WTC11 (cell line): Measurements from ENCODE around the gene CHRNA4. TPM values are rescaled to one million over a fixed set of nuclear protein-coding genes. Genes with fewer than 3 reads are reported as not detected.

Source experiments
- ATAC-seq: fragments of 200-7000 bp; cut with Tn5 transposase; 2 replicates; pipeline ENCODE4 v1.10.0; 2021; ENCODE audit warnings: mild to moderate bottlenecking, moderate library complexity
- CTCF ChIA-PET: fragments of 300-600 bp; sonication (Branson Sonifier 250); formaldehyde crosslinking; loops from one replicate; lab custom pipeline; 2021; ENCODE audit warnings: antibody characterized with exemption; lab: Charles Lee
- POLR2A ChIA-PET: fragments of 350-600 bp; sonication (Branson Sonifier 250); formaldehyde crosslinking; loops from one replicate; lab custom pipeline; 2021; ENCODE audit warnings: antibody characterized with exemption; lab: Charles Lee
- DNase-seq: peaks from one replicate; pipeline ENCODE4 v3.0.0; 2021; ENCODE audit warnings: low spot score
- H3K27ac Mint-ChIP-seq: 2 replicates; pipeline ENCODE4 v1.8.0; 2021; ENCODE audit warnings: mixed read lengths
- H3K27me3 Mint-ChIP-seq: 2 replicates; pipeline ENCODE4 v1.8.0; 2021; ENCODE audit warnings: low read depth, mild to moderate bottlenecking, moderate library complexity, mixed read lengths
- H3K36me3 Mint-ChIP-seq: 2 replicates; pipeline ENCODE4 v1.8.0; 2021; ENCODE audit warnings: mixed read lengths
- H3K4me1 Mint-ChIP-seq: 2 replicates; pipeline ENCODE4 v1.8.0; 2022; ENCODE audit warnings: mixed read lengths
- H3K4me3 Mint-ChIP-seq: 2 replicates; pipeline ENCODE4 v1.8.0; 2021; ENCODE audit warnings: mild to moderate bottlenecking, moderate library complexity, mixed read lengths
- H3K9me3 Mint-ChIP-seq: 2 replicates; pipeline ENCODE4 v1.8.0; 2021; ENCODE audit warnings: mixed read lengths
- ATF2 ChIP-seq: sonication (generic); formaldehyde crosslinking; IDR thresholded peaks from 2 replicates; pipeline ENCODE4 v1.8.1; 2022; ENCODE audit warnings: low read depth, missing genetic modification reagents, borderline replicate concordance
- CBFB ChIP-seq: sonication (generic); formaldehyde crosslinking; IDR thresholded peaks from 2 replicates; pipeline ENCODE4 v1.8.1; 2022; ENCODE audit warnings: mild to moderate bottlenecking, low read depth, missing genetic modification reagents
- CTCF ChIP-seq: fragments of 200-600 bp; IDR thresholded peaks from 2 replicates; pipeline ENCODE4 v1.8.0; 2022; ENCODE audit warnings: antibody characterized with exemption
- E2F5 ChIP-seq: sonication (generic); formaldehyde crosslinking; IDR thresholded peaks from 2 replicates; pipeline ENCODE4 v1.8.1; 2022; ENCODE audit warnings: mild to moderate bottlenecking, moderate library complexity, missing genetic modification reagents
- ERG ChIP-seq: fragments of 250-450 bp; sonication (Bioruptor Pico); IDR thresholded peaks from 2 replicates; pipeline ENCODE4 v1.8.0; 2021; ENCODE audit warnings: mild to moderate bottlenecking
- FOXK1 ChIP-seq: sonication (generic); formaldehyde crosslinking; IDR thresholded peaks from 2 replicates; pipeline ENCODE4 v1.8.0; 2022; ENCODE audit warnings: mild to moderate bottlenecking, moderate library complexity, missing genetic modification reagents
- HMGA2 ChIP-seq: fragments of 250-450 bp; sonication (Bioruptor Pico); IDR thresholded peaks from 2 replicates; pipeline ENCODE4 v1.4.0; 2021; ENCODE audit warnings: mild to moderate bottlenecking, moderate library complexity
- IRF1 ChIP-seq: sonication (generic); formaldehyde crosslinking; IDR thresholded peaks from 2 replicates; pipeline ENCODE4 v1.8.0; 2023; ENCODE audit warnings: missing genetic modification reagents
- SMAD4 ChIP-seq: sonication (generic); formaldehyde crosslinking; IDR thresholded peaks from 2 replicates; pipeline ENCODE4 v1.8.0; 2022; ENCODE audit warnings: mild to moderate bottlenecking, missing genetic modification reagents
- TCF7 ChIP-seq: sonication (generic); formaldehyde crosslinking; IDR thresholded peaks from 2 replicates; pipeline ENCODE4 v1.8.0; 2022; ENCODE audit warnings: mild to moderate bottlenecking, low read depth, missing genetic modification reagents, moderate library complexity
- TP53 ChIP-seq: sonication (generic); formaldehyde crosslinking; IDR thresholded peaks from 2 replicates; pipeline ENCODE4 v1.8.1; 2023; ENCODE audit warnings: mild to moderate bottlenecking, missing genetic modification reagents
- USF2 ChIP-seq: sonication (generic); formaldehyde crosslinking; IDR thresholded peaks from 2 replicates; pipeline ENCODE4 v1.8.1; 2023; ENCODE audit warnings: mild to moderate bottlenecking, missing genetic modification reagents, moderate library complexity
- ZNF281 ChIP-seq: sonication (generic); formaldehyde crosslinking; IDR thresholded peaks from 2 replicates; pipeline ENCODE4 v1.8.0; 2023; ENCODE audit warnings: mild to moderate bottlenecking, missing genetic modification reagents
- ZNF423 ChIP-seq: fragments of 250-450 bp; sonication (Bioruptor Pico); IDR thresholded peaks from 2 replicates; pipeline ENCODE4 v2.1.2; 2022; ENCODE audit warnings: mild to moderate bottlenecking, moderate library complexity
- ZNF425 ChIP-seq: fragments of 250-450 bp; sonication (Bioruptor Pico); conservative IDR thresholded peaks from 2 replicates; pipeline ENCODE4 v1.9.0; 2021; ENCODE audit warnings: mild to moderate bottlenecking
- ZNF671 ChIP-seq: fragments of 250-450 bp; sonication (Bioruptor Pico); IDR thresholded peaks from 2 replicates; pipeline ENCODE4 v1.8.0; 2021; ENCODE audit warnings: mild to moderate bottlenecking
- total RNA-seq: library from RNA; stranded (reverse); gene quantifications from 3 replicates; pipeline ENCODE4 v1.2.3, GENCODE V29; 2021

CHRNA4 gene
- total RNA-seq, 1 experiment from 2014 or later: 2.5 TPM

GRCh38 chr20:63370618-63371187, 9.6 kb upstream of the CHRNA4 start:
- Mint-ChIP-seq H3K27me3 (no peaks in the 10 kb centered on the region), H3K9me3 (no peaks in the 10 kb centered on the region), H3K36me3 (no peaks in the 10 kb centered on the region), H3K4me1 (peaks cover 9% of the 10 kb centered on the region), H3K27ac (no peak overlapping the region), H3K4me3 (no peak overlapping the region)
- ATAC-seq (no peak), DNase-seq (no peak)
- no peak for TF ChIP-seq HMGA2 (CRISPR knock-in tag)
- TF ChIP-seq TP53 (CRISPR knock-in tag): no peak
- no peak for TF ChIP-seq CBFB (CRISPR knock-in tag)
- no peak for TF ChIP-seq ATF2
- TF ChIP-seq FOXK1 (CRISPR knock-in tag): no peak
- TF ChIP-seq ERG (CRISPR knock-in tag): no peak
- ChIA-PET POLR2A (interaction anchor here (0.5 kb wide), 1 partner anchor 182 kb away, joined by 4 read pairs; no protein-coding TSS in a partner anchor), CTCF (interaction anchor here (0.5 to 2.7 kb wide), 15 partner anchors 9 to 663 kb away, joined by 3 to 37 read pairs (median 4); partner anchors contain the start of gene CHRNA4)

GRCh38 chr20:63369724-63370617, 8.8 kb upstream of the CHRNA4 start:
- Mint-ChIP-seq H3K4me3 (no peak overlapping the region), H3K36me3 (no peaks in the 10 kb centered on the region), H3K4me1 (peaks cover 9% of the 10 kb centered on the region), H3K27ac (no peak overlapping the region), H3K9me3 (no peaks in the 10 kb centered on the region), H3K27me3 (no peaks in the 10 kb centered on the region)
- ATAC-seq (peak; percentile 24; the same call in 1 of the 2 replicates), DNase-seq (peak; percentile 41)
- no peak for TF ChIP-seq ZNF281 (CRISPR knock-in tag)
- TF ChIP-seq HMGA2 (CRISPR knock-in tag): no peak
- no peak; the same call in 1 of the 2 replicates for TF ChIP-seq CTCF
- TF ChIP-seq TCF7 (CRISPR knock-in tag): no peak
- TF ChIP-seq IRF1: no peak
- TF ChIP-seq E2F5 (CRISPR knock-in tag): no peak
- TF ChIP-seq SMAD4 (CRISPR knock-in tag): no peak
- no peak for TF ChIP-seq ZNF425
- TF ChIP-seq ZNF423 (CRISPR knock-in tag): no peak
- no peak for TF ChIP-seq FOXK1 (CRISPR knock-in tag)
- TF ChIP-seq USF2 (CRISPR knock-in tag): no peak
- no peak for TF ChIP-seq ZNF671 (CRISPR knock-in tag)
- POLR2A ChIA-PET: interaction anchor here (0.5 kb wide), 1 partner anchor 183 kb away, joined by 4 read pairs; no protein-coding TSS in a partner anchor
- CTCF ChIA-PET: interaction anchor here (0.6 to 2.7 kb wide), 11 partner anchors 8 to 663 kb away, joined by 3 to 37 read pairs (median 8); partner anchors contain the start of gene CHRNA4
